Measurements from ENCODE around the gene IL1B. TPM values are rescaled to one million over a fixed set of nuclear protein-coding genes. Genes with fewer than 3 reads are reported as not detected.

Gene IL1B
- total and polyA plus RNA-seq, 2 experiments from 2014 or later, result 0.86 to 2.2 TPM

DNA sequence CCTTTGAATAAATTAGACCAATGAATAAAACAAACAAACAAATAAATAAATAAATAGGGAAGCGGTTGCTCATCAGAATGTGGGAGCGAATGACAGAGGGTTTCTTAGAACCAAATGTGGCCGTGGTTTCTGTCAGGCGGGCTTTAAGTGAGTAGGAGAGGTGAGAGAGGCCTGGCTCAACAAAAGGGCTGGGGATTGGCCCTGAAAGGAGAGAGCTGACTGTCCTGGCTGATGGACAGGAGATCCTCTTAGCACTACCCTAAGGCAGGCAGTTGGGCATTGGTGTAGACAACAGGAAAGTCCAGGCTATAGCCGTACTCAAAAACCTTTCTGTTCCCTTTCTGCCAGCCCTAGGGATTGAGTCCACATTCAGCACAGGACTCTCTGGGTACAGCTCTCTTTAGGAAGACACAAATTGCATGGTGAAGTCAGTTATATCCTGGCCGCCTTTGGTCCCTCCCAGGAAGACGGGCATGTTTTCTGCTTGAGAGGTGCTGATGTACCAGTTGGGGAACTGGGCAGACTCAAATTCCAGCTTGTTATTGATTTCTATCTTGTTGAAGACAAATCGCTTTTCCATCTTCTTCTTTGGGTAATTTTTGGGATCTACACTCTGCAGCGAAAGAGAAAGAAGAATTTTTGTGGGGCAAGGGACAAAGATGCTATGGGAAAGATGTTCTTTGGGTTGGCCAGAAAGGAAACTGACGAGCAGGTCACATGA, 6.5 kb downstream of the IL1B start:
- H3K4me1 ChIP-seq (ENCODE audit: insufficient read depth), result peaks cover 11% of the 10 kb centered on the region
- H3K9me3 ChIP-seq (ENCODE audit: low read depth), result no peaks in the 10 kb centered on the region
- H4K20me1 ChIP-seq (ENCODE audit: insufficient read depth), result no peaks in the 10 kb centered on the region
- TF ChIP-seq EZH2phosphoT487 (IDR thresholded peaks at IDR 0.05; ENCODE audit: insufficient read depth, low read depth) (no peak), EZH2 (IDR thresholded peaks at IDR 0.05; ENCODE audit: insufficient read depth, poor library complexity, severe bottlenecking) (no peak)
- no peak overlapping the region for H3K4me3 ChIP-seq
- H3K9ac ChIP-seq, result no peak overlapping the region
- H3K36me3 ChIP-seq (ENCODE audit: low read depth), result no peaks in the 10 kb centered on the region
- no peak overlapping the region for H3K4me2 ChIP-seq (ENCODE audit: unreplicated experiment)
- H2AFZ ChIP-seq, result no peak overlapping the region
- H3K79me2 ChIP-seq (ENCODE audit: insufficient read depth), result no peaks in the 10 kb centered on the region
- in situ Hi-C loops (cut with MboI), result no loop called here
- no peak for DNase-seq
- no peaks in the 10 kb centered on the region for H3K27me3 ChIP-seq (replicated peaks; ENCODE audit: insufficient read depth)
- peaks cover 3% of the 10 kb centered on the region; the same call in 1 of the 2 replicates for H3F3A ChIP-seq (ENCODE audit: insufficient read depth)
- H3K27ac ChIP-seq, result no peak overlapping the region
- 86 to 88% methylated on average over 10 of the region's 10 CpGs for WGBS, 2 experiments (ENCODE audit: low coverage in 1 of 2, low lambda C conversion rate in 2 of 2, missing lambda C conversion rate in 2 of 2)
- no peaks in the 10 kb centered on the region for H3K9me2 ChIP-seq (ENCODE audit: insufficient read depth)

DNA sequence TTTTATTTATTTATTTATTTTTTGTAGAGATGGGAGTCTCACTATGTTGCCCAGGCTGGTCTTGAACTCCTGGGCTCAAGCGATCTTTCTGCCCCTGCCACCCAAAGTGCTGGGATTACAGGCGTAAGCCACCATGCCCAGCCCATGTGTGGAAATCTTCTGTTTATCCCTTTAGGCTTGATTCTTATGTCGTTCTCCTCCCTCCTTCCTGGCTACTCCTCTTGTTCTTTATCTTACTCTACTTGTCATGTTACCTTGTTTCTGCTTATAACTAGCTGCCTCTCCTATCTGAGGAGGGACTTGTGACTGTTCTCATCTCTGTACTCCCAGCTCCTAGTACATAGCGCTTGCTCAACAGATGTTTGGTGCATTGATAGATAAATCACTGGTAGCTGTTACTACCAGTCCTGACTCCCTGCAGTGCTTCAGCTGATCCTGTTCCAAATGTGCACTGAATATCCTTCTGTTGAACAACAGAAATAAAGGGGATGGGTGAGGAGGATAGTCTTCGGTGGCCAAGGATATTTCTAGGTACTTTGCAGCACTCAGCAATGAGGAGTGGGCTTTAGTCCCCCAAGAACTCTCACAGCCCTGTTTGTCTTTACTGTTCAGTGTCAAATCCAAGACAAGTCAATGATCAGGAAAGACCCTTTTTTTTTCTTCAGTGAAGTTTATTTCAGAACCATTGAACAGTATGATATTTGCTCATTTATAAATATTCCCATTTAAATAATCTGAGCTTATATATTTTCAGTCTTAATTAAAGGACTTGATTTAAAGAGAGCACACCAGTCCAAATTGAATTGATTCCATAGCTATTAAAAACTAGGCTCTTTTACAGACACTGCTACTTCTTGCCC, 7.2 kb downstream of the IL1B start:
- Histone ChIP-seq H3K4me2 (ENCODE audit: unreplicated experiment) (no peak overlapping the region), H3K27me3 (replicated peaks; ENCODE audit: insufficient read depth) (no peaks in the 10 kb centered on the region), H3F3A (ENCODE audit: insufficient read depth) (peaks cover 11% of the 10 kb centered on the region), H2AFZ (no peak overlapping the region), H3K9ac (no peak overlapping the region), H3K4me3 (no peak overlapping the region), H3K79me2 (ENCODE audit: insufficient read depth) (no peaks in the 10 kb centered on the region), H3K9me3 (ENCODE audit: low read depth) (no peaks in the 10 kb centered on the region), H4K20me1 (ENCODE audit: insufficient read depth) (no peaks in the 10 kb centered on the region), H3K9me2 (ENCODE audit: insufficient read depth) (no peaks in the 10 kb centered on the region), H3K4me1 (ENCODE audit: insufficient read depth) (peaks cover 10% of the 10 kb centered on the region), H3K27ac (no peak overlapping the region), H3K36me3 (ENCODE audit: low read depth) (no peaks in the 10 kb centered on the region)
- in situ Hi-C loops (cut with MboI), result no loop called here
- WGBS, 2 experiments (ENCODE audit: low coverage in 1 of 2, low lambda C conversion rate in 2 of 2, missing lambda C conversion rate in 2 of 2), result 44 to 52% methylated on average over 5 of the region's 5 CpGs
- TF ChIP-seq EZH2 (IDR thresholded peaks at IDR 0.05; ENCODE audit: insufficient read depth, poor library complexity, severe bottlenecking) (no peak), EZH2phosphoT487 (IDR thresholded peaks at IDR 0.05; ENCODE audit: insufficient read depth, low read depth) (no peak)
- DNase-seq, result no peak

DNA sequence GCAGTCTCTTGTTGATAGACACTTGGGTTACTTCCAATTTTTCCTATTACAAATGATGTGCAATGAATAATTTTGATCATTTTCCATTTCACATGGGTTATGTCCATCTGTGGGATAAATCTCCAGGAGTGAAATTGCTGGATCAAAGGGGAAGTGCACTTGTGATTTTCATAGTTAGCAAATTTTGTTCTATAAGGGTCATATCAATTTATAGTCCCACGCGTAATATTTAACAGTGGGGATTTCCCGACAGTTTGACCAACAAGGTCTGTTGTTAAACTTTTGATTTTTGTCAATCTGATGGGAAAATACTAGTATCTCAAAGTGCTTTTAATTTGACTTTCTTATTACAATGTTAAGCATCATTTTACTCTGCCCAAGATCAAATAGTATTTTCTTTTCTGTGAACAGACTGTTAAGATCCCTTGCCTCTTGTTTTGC, 8.3 kb downstream of the IL1B start:
- Histone ChIP-seq H3K9ac (no peak overlapping the region), H3K9me3 (ENCODE audit: low read depth) (no peaks in the 10 kb centered on the region), H3K9me2 (ENCODE audit: insufficient read depth) (no peaks in the 10 kb centered on the region), H3K27ac (no peak overlapping the region), H2AFZ (no peak overlapping the region), H3K36me3 (ENCODE audit: low read depth) (no peaks in the 10 kb centered on the region), H4K20me1 (ENCODE audit: insufficient read depth) (no peaks in the 10 kb centered on the region), H3K4me3 (no peak overlapping the region), H3K4me1 (ENCODE audit: insufficient read depth) (peaks cover 8% of the 10 kb centered on the region), H3K4me2 (ENCODE audit: unreplicated experiment) (no peak overlapping the region), H3F3A (ENCODE audit: insufficient read depth) (peaks cover 16% of the 10 kb centered on the region), H3K27me3 (replicated peaks; ENCODE audit: insufficient read depth) (no peaks in the 10 kb centered on the region), H3K79me2 (ENCODE audit: insufficient read depth) (no peaks in the 10 kb centered on the region)
- in situ Hi-C loops (cut with MboI), result no loop called here
- TF ChIP-seq EZH2phosphoT487 (IDR thresholded peaks at IDR 0.05; ENCODE audit: insufficient read depth, low read depth) (no peak), EZH2 (IDR thresholded peaks at IDR 0.05; ENCODE audit: insufficient read depth, poor library complexity, severe bottlenecking) (no peak)
- DNase-seq, result no peak
- 81 to 84% methylated on average over 3 of the region's 3 CpGs for WGBS, 2 experiments (ENCODE audit: low coverage in 1 of 2, low lambda C conversion rate in 2 of 2, missing lambda C conversion rate in 2 of 2)

DNA sequence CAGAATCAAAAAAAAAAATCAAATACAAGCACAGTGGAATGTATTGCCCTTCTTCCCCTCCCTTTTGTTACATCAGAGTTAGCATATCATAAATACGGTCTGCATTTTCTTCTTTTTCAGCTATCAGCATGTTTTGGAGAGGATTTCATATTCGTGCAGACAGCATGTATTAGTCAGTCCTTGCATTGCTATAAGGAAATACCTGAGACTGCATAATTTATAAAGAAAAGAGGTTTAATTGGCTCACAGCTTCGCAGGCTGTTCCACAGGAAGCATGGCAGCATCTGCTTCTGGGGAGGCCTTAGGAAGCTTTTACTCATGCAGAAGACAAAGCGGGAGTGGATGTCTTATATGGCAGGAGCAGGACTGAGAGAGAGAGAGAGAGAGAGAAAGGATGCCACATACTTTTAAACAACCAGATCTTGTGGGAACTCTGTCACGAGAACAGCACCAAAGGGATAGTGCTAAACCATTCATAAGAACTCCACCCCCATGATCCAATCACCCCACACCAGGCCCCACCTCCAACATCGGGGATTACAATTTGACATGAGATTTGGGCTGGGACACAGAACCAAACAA, 8.9 kb downstream of the IL1B start:
- H3K4me2 ChIP-seq (ENCODE audit: unreplicated experiment), result no peak overlapping the region
- no peaks in the 10 kb centered on the region for H3K27me3 ChIP-seq (replicated peaks; ENCODE audit: insufficient read depth)
- no peak for DNase-seq
- peaks cover 8% of the 10 kb centered on the region for H3K4me1 ChIP-seq (ENCODE audit: insufficient read depth)
- 43 to 52% methylated on average over 6 of the region's 6 CpGs for WGBS, 2 experiments (ENCODE audit: low coverage in 1 of 2, low lambda C conversion rate in 2 of 2, missing lambda C conversion rate in 2 of 2)
- no peaks in the 10 kb centered on the region for H3K9me3 ChIP-seq (ENCODE audit: low read depth)
- no peaks in the 10 kb centered on the region for H3K36me3 ChIP-seq (ENCODE audit: low read depth)
- no peak overlapping the region for H2AFZ ChIP-seq
- H3K9me2 ChIP-seq (ENCODE audit: insufficient read depth), result no peaks in the 10 kb centered on the region
- H3K79me2 ChIP-seq (ENCODE audit: insufficient read depth), result no peaks in the 10 kb centered on the region
- no peaks in the 10 kb centered on the region for H4K20me1 ChIP-seq (ENCODE audit: insufficient read depth)
- H3K9ac ChIP-seq, result no peak overlapping the region
- TF ChIP-seq EZH2 (IDR thresholded peaks at IDR 0.05; ENCODE audit: insufficient read depth, poor library complexity, severe bottlenecking) (no peak), EZH2phosphoT487 (IDR thresholded peaks at IDR 0.05; ENCODE audit: insufficient read depth, low read depth) (no peak)
- H3K4me3 ChIP-seq, result no peak overlapping the region
- peaks cover 16% of the 10 kb centered on the region for H3F3A ChIP-seq (ENCODE audit: insufficient read depth)
- H3K27ac ChIP-seq, result no peak overlapping the region
- in situ Hi-C loops (cut with MboI), result no loop called here

All from GM23248 (cell line).